ENCODE data around the gene TPMT. TPM values are rescaled to one million over a fixed set of nuclear protein-coding genes. Genes with fewer than 3 reads are reported as not detected.

TPMT gene
- total and polyA plus RNA-seq, 2 of the 13 experiments (the other 11 are each of a cell fraction or from before 2014, with no cell fraction given) = 11.1 to 22.8 TPM

GRCh38 chr6:18122128-18123093, 32.5 kb downstream of the TPMT start, which contains the start of gene NHLRC1 (continued):
- no peak for TF ChIP-seq ZEB1 (IDR thresholded peaks at IDR 0.05; ENCODE audit: insufficient replicate concordance, low read depth)
- peak; percentile 94 for TF ChIP-seq ZNF609 (CRISPR knock-in tag; IDR thresholded peaks at IDR 0.05; ENCODE audit: borderline replicate concordance)
- peak; percentile 70 for TF ChIP-seq ZNF629 (CRISPR knock-in tag; conservative IDR thresholded peaks at IDR 0.05)
- peak; percentile 99 for TF ChIP-seq ZNF275 (CRISPR knock-in tag; IDR thresholded peaks at IDR 0.05; ENCODE audit: borderline replicate concordance)
- TF ChIP-seq ZNF143 (CRISPR knock-in tag; IDR thresholded peaks at IDR 0.05) = peak; percentile 72
- TF ChIP-seq THAP7 (CRISPR knock-in tag; IDR thresholded peaks at IDR 0.05) = peak; percentile 90; the same call in 1 of the 2 replicates
- peak; percentile 99 for TF ChIP-seq ZNF230 (CRISPR knock-in tag; IDR thresholded peaks at IDR 0.05)
- no peak for TF ChIP-seq SATB2 (CRISPR knock-in tag; IDR thresholded peaks at IDR 0.05)
- peak; percentile 98 for TF ChIP-seq MXD3 (CRISPR knock-in tag; IDR thresholded peaks at IDR 0.05)
- TF ChIP-seq TBP (CRISPR knock-in tag; IDR thresholded peaks at IDR 0.05) = 0 out of 2 replicates have a peak, but pooled peaks have one; percentile 82
- peak; percentile 92 for TF ChIP-seq GATAD2A (CRISPR knock-in tag; IDR thresholded peaks at IDR 0.05)
- TF ChIP-seq ZNF12 (CRISPR knock-in tag; IDR thresholded peaks at IDR 0.05) = peak; percentile 91
- peak; percentile 85; the same call in 1 of the 2 replicates for TF ChIP-seq ZBTB25 (CRISPR knock-in tag; IDR thresholded peaks at IDR 0.05)
- TF ChIP-seq MXD4 (CRISPR knock-in tag; IDR thresholded peaks at IDR 0.05) = peak; percentile 97
- TF ChIP-seq POLR2G (IDR thresholded peaks at IDR 0.05; ENCODE audit: low read depth, low read length) = peak; percentile 55
- peak; percentile 73; the same call in 1 of the 2 replicates for TF ChIP-seq SMAD9 (CRISPR knock-in tag; IDR thresholded peaks at IDR 0.05)
- peak; percentile 74; the same call in 1 of the 2 replicates for TF ChIP-seq ZFP36L2 (CRISPR knock-in tag; IDR thresholded peaks at IDR 0.05)
- TF ChIP-seq ATF6 (CRISPR knock-in tag; conservative IDR thresholded peaks at IDR 0.05) = 0 out of 2 replicates have a peak, but pooled peaks have one; percentile 83

All from HepG2 (cell line).